MM.1S (cell line): Measurements from ENCODE around the gene CDCA4.

Experiments used
- EZH2 ChIP-seq: fragments of 300-600 bp; sonication (generic); optimal IDR thresholded peaks from 2 replicates; pipeline ENCODE3; 2017; ENCODE audit warnings: low read depth, mild to moderate bottlenecking, antibody characterized with exemption, low read length, mixed read lengths
- EZH2phosphoT487 ChIP-seq: fragments of 300-600 bp; sonication (generic); IDR thresholded peaks from 2 replicates; pipeline ENCODE4 v1.6.1; 2018; ENCODE audit warnings: antibody characterized with exemption, low read length
- TF ChIP-seq, protein P1 (sequence below): fragments of 300-600 bp; sonication (generic); IDR thresholded peaks from 2 replicates; pipeline ENCODE4 v1.5.1; 2016; ENCODE audit warnings: antibody characterized with exemption, low read length, mixed read lengths

DNA sequence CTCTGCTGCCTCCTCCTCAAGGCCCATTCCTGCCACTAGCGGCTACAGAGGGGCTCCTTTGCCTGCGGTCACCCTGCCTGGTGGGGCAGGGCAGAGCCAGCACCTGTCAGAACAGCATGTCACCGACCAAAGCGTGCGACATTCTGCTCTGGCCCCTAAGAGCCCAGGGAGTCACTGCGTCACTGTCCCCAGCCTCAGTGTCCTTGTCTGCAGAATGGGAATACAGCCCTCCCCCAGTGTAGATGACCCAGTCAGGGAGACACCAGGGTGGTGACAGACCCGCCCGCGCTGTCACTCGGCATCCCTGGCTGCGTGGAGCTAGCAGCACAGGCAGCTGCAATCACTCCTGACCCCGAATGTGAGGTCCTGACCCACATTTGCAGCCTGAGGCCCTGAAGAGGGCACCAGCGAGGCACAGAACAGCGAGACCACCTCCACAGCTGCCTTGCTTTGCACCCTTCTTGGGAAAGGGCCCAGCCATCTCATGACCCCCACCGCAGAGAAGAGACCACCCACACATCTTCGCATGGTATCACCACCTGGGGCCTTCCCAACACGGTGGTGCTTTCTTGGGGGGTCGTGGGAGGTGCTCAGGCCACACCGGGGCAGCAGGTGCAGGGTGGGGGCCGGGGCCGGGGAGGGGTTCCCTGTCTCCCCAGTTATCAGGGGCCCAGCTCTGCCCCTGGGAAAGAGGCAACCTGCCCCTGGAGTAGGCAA, 45.2 kb downstream of the CDCA4 start:
- TF ChIP-seq, protein P1, sequence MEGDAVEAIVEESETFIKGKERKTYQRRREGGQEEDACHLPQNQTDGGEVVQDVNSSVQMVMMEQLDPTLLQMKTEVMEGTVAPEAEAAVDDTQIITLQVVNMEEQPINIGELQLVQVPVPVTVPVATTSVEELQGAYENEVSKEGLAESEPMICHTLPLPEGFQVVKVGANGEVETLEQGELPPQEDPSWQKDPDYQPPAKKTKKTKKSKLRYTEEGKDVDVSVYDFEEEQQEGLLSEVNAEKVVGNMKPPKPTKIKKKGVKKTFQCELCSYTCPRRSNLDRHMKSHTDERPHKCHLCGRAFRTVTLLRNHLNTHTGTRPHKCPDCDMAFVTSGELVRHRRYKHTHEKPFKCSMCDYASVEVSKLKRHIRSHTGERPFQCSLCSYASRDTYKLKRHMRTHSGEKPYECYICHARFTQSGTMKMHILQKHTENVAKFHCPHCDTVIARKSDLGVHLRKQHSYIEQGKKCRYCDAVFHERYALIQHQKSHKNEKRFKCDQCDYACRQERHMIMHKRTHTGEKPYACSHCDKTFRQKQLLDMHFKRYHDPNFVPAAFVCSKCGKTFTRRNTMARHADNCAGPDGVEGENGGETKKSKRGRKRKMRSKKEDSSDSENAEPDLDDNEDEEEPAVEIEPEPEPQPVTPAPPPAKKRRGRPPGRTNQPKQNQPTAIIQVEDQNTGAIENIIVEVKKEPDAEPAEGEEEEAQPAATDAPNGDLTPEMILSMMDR = no peak
- no peak for TF ChIP-seq EZH2phosphoT487
- no peak for TF ChIP-seq EZH2
